Spleen (tissue), 11 donors: ENCODE data around the gene CTSL. TPM values are rescaled to one million over a fixed set of nuclear protein-coding genes. Genes with fewer than 3 reads are reported as not detected.

Experiments
- DNase-seq: peaks from one replicate; pipeline ENCODE4 v3.0.0-alpha.2; 2020
- H3K27ac ChIP-seq, 8 donors: fragments of 200-600 bp; sonication (generic) in 7 of 8; 1 replicate in 4 of 8; 2 replicates in 4 of 8; pipeline versions ENCODE4 v1.5.0 to v1.8.0; 2016 to 2021; ENCODE audit warnings: inconsistent platforms in 4 of 8, mild to moderate bottlenecking in 4 of 8, moderate library complexity in 1 of 8
- H3K27me3 ChIP-seq, 7 donors: fragments of 200-600 bp; sonication (generic) in 6 of 7; replicated peaks in 1 of 7; 1 replicate in 4 of 7; 2 replicates in 3 of 7; pipeline versions ENCODE4 v1.5.0 to v1.8.0; 2016 to 2021; ENCODE audit warnings: inconsistent platforms in 3 of 7, mild to moderate bottlenecking in 1 of 7
- H3K36me3 ChIP-seq, 6 donors: fragments of 200-600 bp; sonication (generic) in 5 of 6; 1 replicate in 4 of 6; 2 replicates in 2 of 6; pipeline versions ENCODE4 v1.5.0 to v1.8.0; 2016 to 2021; ENCODE audit warnings: inconsistent platforms in 2 of 6
- H3K4me1 ChIP-seq, 6 donors: fragments of 200-600 bp; sonication (generic) in 5 of 6; 1 replicate in 3 of 6; 2 replicates in 3 of 6; pipeline versions ENCODE4 v1.5.0 to v1.8.0; 2016 to 2021; ENCODE audit warnings: inconsistent platforms in 3 of 6
- H3K4me3 ChIP-seq, 8 donors: fragments of 200-600 bp; sonication (generic) in 7 of 8; 1 replicate in 4 of 8; 2 replicates in 4 of 8; pipeline versions ENCODE4 v1.5.0 to v1.8.0; 2016 to 2021; ENCODE audit warnings: inconsistent platforms in 4 of 8, mild to moderate bottlenecking in 4 of 8, moderate library complexity in 2 of 8
- H3K9me3 ChIP-seq, 8 donors: fragments of 200-600 bp; sonication (generic) in 7 of 8; 1 replicate in 4 of 8; 2 replicates in 4 of 8; pipeline versions ENCODE4 v1.5.0 to v1.8.0; 2016 to 2021; ENCODE audit warnings: inconsistent platforms in 4 of 8
- POLR2A ChIP-seq, 3 donors: fragments of 450-650 bp; IDR thresholded peaks; one replicate each; pipeline ENCODE4 v1.5.1; 2017; ENCODE audit warnings: antibody characterized with exemption in 3 of 3, mild to moderate bottlenecking in 1 of 3
- POLR2AphosphoS5 ChIP-seq, 3 donors: sonication (generic); formaldehyde crosslinking; IDR thresholded peaks; one replicate each; pipeline ENCODE4 v1.5.1; 2017; ENCODE audit warnings: antibody characterized with exemption in 3 of 3
- WGBS, 5 donors: extraction: QIAGEN DNeasy Blood & Tissue Kit in 3 of 5; methylation state at CpG; one replicate each; pipeline versions ENCODE4 v1.1.5 to v1.1.7; 2013 to 2018; 5-methylcytosine and 5-hydroxymethylcytosine counted together
- intact Hi-C: fragments of 100-400 bp; cut with DNase I; formaldehyde crosslinking; loops from one replicate; pipeline ENCODE4 v1.15.0; 2023; ENCODE audit warnings: low total_unique reads
- polyA plus RNA-seq, 3 donors: library from polyadenylated mRNA; stranded (reverse); fragments of 200-250 nt; gene quantifications; one replicate each; pipeline ENCODE4 v1.2.1, GENCODE V29; 2013
- total RNA-seq, 7 donors: library from RNA; depleted of rRNA in 3 of 7; stranded (reverse); fragments of >200 nt in 3 of 7; fragmentation: NEBNext Ultra II Directional in 4 of 7; extraction: Animal tissue kit (Norgen Biotek cat#: 25700) in 4 of 7; gene quantifications; one replicate each; pipeline versions ENCODE4 v1.1.0 to v1.2.1, GENCODE V29; 2016 to 2021
- TF ChIP-seq, protein P1 (sequence below), 11 experiments: fragments of 200-600 bp in 7 of 11; fragments of 450-650 bp in 4 of 11; sonication (generic) in 4 of 11; IDR thresholded peaks in 8 of 11; conservative IDR thresholded peaks in 3 of 11; 1 replicate in 7 of 11; 2 replicates in 4 of 11; pipeline versions ENCODE4 v1.4.0 to v1.8.0; 2016 to 2021; ENCODE audit warnings: antibody characterized with exemption in 11 of 11, inconsistent platforms in 4 of 11, mild to moderate bottlenecking in 1 of 11
- donor health status: healthy with polysubstance abuse.
- donor health status: DM: no; HTN: no; CAD: no; lungs with moderate emphysema.
- donor health status: DM: no; HTN: no; CAD: no.
- donor health status: Bipolar disorder and iron deficiency.
- donor health status: healthy.
- donor health status: DM: no; HTN: no; CAD: no.
- donor health status: DM: yes; HTN: yes; CAD: no.

CTSL gene
- total and polyA plus RNA-seq, 10 donors: 37.8 to 384 (median 163) TPM

DNA sequence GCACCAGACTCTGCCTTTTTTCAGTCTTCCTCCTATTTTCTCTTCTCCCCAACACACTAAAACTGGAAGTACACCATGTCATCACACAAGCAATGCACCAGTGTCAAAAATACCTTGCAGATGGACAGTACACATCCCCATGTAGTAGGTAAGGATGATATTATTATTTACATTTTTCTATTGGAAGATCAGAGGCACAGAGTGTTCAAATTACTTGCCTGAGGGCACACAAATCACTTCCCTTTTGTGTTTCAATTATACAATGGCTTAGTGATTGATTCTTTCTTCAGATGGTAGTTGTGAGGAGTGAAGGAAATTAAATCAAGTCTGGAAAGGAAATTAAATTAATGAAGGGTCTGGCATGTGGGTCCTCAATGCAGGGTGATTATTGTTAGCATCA, 39.6 kb downstream of the CTSL start:
- H3K27me3 ChIP-seq: peaks cover 0 to 9% (median 0%) of the 10 kb centered on the region in 7 donors
- no peak overlapping the region for H3K4me3 ChIP-seq
- no peak overlapping the region for H3K27ac ChIP-seq
- H3K36me3 ChIP-seq: no peaks in the 10 kb centered on the region
- no peaks in the 10 kb centered on the region for H3K4me1 ChIP-seq
- TF ChIP-seq, protein P1, sequence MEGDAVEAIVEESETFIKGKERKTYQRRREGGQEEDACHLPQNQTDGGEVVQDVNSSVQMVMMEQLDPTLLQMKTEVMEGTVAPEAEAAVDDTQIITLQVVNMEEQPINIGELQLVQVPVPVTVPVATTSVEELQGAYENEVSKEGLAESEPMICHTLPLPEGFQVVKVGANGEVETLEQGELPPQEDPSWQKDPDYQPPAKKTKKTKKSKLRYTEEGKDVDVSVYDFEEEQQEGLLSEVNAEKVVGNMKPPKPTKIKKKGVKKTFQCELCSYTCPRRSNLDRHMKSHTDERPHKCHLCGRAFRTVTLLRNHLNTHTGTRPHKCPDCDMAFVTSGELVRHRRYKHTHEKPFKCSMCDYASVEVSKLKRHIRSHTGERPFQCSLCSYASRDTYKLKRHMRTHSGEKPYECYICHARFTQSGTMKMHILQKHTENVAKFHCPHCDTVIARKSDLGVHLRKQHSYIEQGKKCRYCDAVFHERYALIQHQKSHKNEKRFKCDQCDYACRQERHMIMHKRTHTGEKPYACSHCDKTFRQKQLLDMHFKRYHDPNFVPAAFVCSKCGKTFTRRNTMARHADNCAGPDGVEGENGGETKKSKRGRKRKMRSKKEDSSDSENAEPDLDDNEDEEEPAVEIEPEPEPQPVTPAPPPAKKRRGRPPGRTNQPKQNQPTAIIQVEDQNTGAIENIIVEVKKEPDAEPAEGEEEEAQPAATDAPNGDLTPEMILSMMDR (IDR thresholded peaks at IDR 0.05 in 8 of 11, conservative IDR thresholded peaks at IDR 0.05 in 3 of 11): no peak
- TF ChIP-seq POLR2AphosphoS5 (IDR thresholded peaks at IDR 0.05) (no peak), POLR2A (IDR thresholded peaks at IDR 0.05) (no peak)
- H3K9me3 ChIP-seq: no peaks in the 10 kb centered on the region
- DNase-seq: no peak
- intact Hi-C loops: no loop called here

DNA sequence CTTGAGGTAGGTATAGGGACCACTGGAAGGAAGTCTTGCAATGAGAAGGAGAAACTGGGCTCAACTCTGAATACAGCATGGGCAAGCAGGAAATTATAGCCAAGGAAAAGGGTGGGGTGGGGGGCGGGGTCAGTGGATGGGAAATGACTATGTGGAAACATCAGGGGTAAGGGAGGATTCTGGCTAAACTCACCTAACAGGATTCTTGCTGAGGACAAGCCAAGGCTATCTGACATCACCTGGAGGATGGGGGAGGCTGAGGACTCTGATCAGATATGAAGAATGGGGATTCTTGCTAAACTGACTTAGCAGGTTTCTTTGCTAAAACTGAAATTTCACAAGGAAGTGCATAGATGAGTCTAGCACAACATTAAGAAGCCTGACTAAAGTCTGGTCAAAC, 40.8 kb downstream of the CTSL start:
- H3K9me3 ChIP-seq: no peaks in the 10 kb centered on the region
- 29 to 50% (median 44%) methylated on average over 1 of the region's 1 CpG for WGBS, 5 donors
- H3K36me3 ChIP-seq: no peaks in the 10 kb centered on the region
- H3K27me3 ChIP-seq: peaks cover 0 to 21% (median 8%) of the 10 kb centered on the region in 7 donors
- intact Hi-C loops: no loop called here
- no peak overlapping the region for H3K4me3 ChIP-seq
- DNase-seq: no peak
- H3K4me1 ChIP-seq: no peaks in the 10 kb centered on the region
- TF ChIP-seq POLR2AphosphoS5 (IDR thresholded peaks at IDR 0.05) (no peak), POLR2A (IDR thresholded peaks at IDR 0.05) (no peak)
- TF ChIP-seq, protein P1 (IDR thresholded peaks at IDR 0.05 in 8 of 11, conservative IDR thresholded peaks at IDR 0.05 in 3 of 11): no peak
- no peak overlapping the region for H3K27ac ChIP-seq

DNA sequence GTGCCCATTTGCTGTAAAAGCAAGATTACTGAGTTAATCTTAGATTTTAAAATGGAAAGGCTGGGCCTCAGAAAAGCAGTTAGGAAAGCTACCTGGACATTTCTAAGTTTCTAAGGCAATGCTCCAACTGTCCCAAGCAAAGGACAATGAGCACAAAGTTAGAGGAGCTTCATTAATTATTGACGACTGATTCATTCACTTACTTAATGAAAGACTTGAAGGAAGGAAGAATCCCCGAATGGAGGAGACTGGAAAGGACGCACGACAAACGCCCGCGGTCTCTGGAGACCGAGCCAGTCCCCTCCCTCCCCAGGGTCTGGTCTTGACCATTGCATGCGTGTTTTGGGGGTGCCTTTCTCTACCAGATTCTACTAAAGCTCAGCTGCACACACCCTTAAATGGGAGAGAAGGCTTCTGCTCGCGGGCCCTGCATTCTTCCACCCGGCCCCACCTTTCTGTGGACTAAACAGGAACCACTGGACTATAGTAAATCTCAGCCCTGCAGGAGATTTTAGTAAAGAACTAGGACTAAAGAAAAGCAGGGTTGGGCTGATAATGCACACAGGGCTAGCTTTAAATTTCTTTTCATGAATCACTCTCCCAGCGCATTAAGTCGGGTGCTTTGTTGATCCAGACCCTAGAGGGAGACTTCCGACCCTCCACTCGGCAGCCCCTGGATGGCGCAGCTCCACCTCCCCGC, 44.8 kb downstream of the CTSL start:
- H3K9me3 ChIP-seq: no peaks in the 10 kb centered on the region
- DNase-seq: no peak

DNA sequence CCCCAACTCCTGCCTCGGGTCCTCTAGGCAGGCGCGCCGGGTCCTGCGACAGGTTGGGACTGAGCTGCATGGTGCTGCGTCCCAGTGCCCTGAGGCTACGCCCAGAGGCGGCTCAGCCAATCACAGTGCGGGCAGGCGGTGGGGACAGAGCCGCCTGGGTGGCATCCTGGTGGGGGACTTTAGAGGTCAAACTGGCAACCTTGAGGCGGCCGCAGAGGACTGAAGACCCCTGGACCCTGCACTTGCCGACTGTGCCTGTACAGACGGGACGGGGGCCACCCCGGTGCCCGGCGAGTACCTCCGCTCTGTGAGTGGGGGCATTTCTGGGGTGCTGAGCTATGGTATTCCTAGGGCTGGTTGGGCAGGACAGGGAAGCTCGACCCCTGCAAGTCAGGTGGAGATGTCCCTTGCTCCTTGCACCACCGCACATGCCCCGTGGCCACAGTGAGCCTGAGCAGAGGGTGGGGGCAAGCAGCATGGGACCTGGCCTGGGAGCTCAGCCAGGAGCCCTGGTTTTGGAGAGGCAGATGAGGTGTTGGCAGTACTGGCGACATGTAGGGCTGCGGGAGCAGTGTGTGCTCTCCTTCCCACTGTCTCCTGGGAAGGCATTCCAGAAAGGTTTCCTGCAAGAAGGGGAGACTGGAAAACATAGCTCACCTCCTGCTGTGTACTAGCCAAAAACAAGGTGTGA, 45.5 kb downstream of the CTSL start:
- intact Hi-C loops: no loop called here
- no peak overlapping the region for H3K4me3 ChIP-seq
- TF ChIP-seq, protein P1 (IDR thresholded peaks at IDR 0.05 in 8 of 11, conservative IDR thresholded peaks at IDR 0.05 in 3 of 11): no peak
- no peak for TF ChIP-seq POLR2A (IDR thresholded peaks at IDR 0.05)
- no peak for TF ChIP-seq POLR2AphosphoS5 (IDR thresholded peaks at IDR 0.05)
- no peak overlapping the region for H3K27ac ChIP-seq
- H3K4me1 ChIP-seq: no peaks in the 10 kb centered on the region
- no peaks in the 10 kb centered on the region for H3K36me3 ChIP-seq
- 63 to 71% (median 68%) methylated on average over 11 to 25 of the region's 25 CpGs for WGBS, 5 donors
- H3K9me3 ChIP-seq: no peaks in the 10 kb centered on the region
- H3K27me3 ChIP-seq: peaks cover 0 to 23% (median 15%) of the 10 kb centered on the region in 7 donors
- no peak for DNase-seq

More for the DNA sequence above, 44.8 kb downstream of the CTSL start:
- H3K27ac ChIP-seq: no peak overlapping the region
- H3K27me3 ChIP-seq: peaks cover 0 to 23% (median 15%) of the 10 kb centered on the region in 7 donors
- no peak overlapping the region for H3K4me3 ChIP-seq
- H3K36me3 ChIP-seq: no peaks in the 10 kb centered on the region
- TF ChIP-seq POLR2A (IDR thresholded peaks at IDR 0.05): no peak
- TF ChIP-seq, protein P1 (IDR thresholded peaks at IDR 0.05 in 8 of 11, conservative IDR thresholded peaks at IDR 0.05 in 3 of 11): no peak
- no peak for TF ChIP-seq POLR2AphosphoS5 (IDR thresholded peaks at IDR 0.05)
- no peaks in the 10 kb centered on the region for H3K4me1 ChIP-seq
- intact Hi-C loops: no loop called here
- 56 to 67% (median 62%) methylated on average over 18 of the region's 18 CpGs for WGBS, 5 donors
